Chondrocyte (in vitro differentiated cells): Measurements from ENCODE around the gene PRDM12. TPM values are rescaled to one million over a fixed set of nuclear protein-coding genes. Genes with fewer than 3 reads are reported as not detected.
A peak's percentile ranks its signal among the peaks of the same experiment; 100 is the strongest.

Experiments
- DNase-seq: peaks from one replicate; pipeline ENCODE4 v3.0.0; 2021; ENCODE audit warnings: mixed read lengths, low spot score
- H3K27ac Mint-ChIP-seq: one replicate; pipeline ENCODE4 v1.8.0; 2021; ENCODE audit warnings: mild to moderate bottlenecking, moderate library complexity, mixed read lengths; ENCODE audit not compliant: unreplicated experiment
- H3K27me3 Mint-ChIP-seq: 2 replicates; pipeline ENCODE4 v1.8.0; 2021; ENCODE audit warnings: low read depth, mixed read lengths
- H3K36me3 Mint-ChIP-seq: 2 replicates; pipeline ENCODE4 v1.8.0; 2021; ENCODE audit warnings: low read depth, mixed read lengths
- H3K4me1 Mint-ChIP-seq: 2 replicates; pipeline ENCODE4 v1.8.0; 2021; ENCODE audit warnings: low read depth, mild to moderate bottlenecking, mixed read lengths
- H3K4me3 Mint-ChIP-seq: one replicate; pipeline ENCODE4 v1.8.0; 2021; ENCODE audit warnings: mild to moderate bottlenecking, moderate library complexity, mixed read lengths; ENCODE audit not compliant: unreplicated experiment
- H3K9me3 Mint-ChIP-seq: 2 replicates; pipeline ENCODE4 v1.8.0; 2021; ENCODE audit warnings: low read depth, mixed read lengths
- CTCF ChIP-seq: fragments of 200-600 bp; sonication (generic); IDR thresholded peaks from 2 replicates; pipeline ENCODE4 v1.5.0; 2021; ENCODE audit warnings: antibody characterized with exemption, mild to moderate bottlenecking, moderate library complexity
- microRNA-seq: library from miRNA; unstranded; fragments of <30 nt; microRNA quantifications from one replicate; pipeline ENCODE4 v1.2.0, GENCODE V29; 2020; ENCODE audit warnings: borderline number of aligned reads
- total RNA-seq: library from RNA; stranded (reverse); gene quantifications from 3 replicates; pipeline ENCODE4 v1.2.1, GENCODE V29; 2021

The PRDM12 gene
- total RNA-seq, 1 donor from 2014 or later, result 0.10 TPM

- H3K27me3 Mint-ChIP-seq, result no peaks in the 10 kb centered on the region
- no peak overlapping the region for H3K4me3 Mint-ChIP-seq
- DNase-seq, result no peak
- H3K4me1 Mint-ChIP-seq, result peaks cover 23% of the 10 kb centered on the region
- no peaks in the 10 kb centered on the region for H3K36me3 Mint-ChIP-seq
- H3K27ac Mint-ChIP-seq, result peak overlapping the region; percentile 28
- peak; percentile 35 for TF ChIP-seq CTCF
- peaks cover 3% of the 10 kb centered on the region for H3K9me3 Mint-ChIP-seq
Observed at GRCh38 chr9:130732136-130732535, 67.7 kb downstream of the PRDM12 start.

Small RNAs within 50 kb of the gene (microRNA-seq; reads per million reads assigned to microRNA genes)
- not detected for gene MIR6856

Other genes with a start within 250 kb of the PRDM12 start
- 193 to 202 TPM (median 194 TPM) in 3 replicates for gene ASS1, start 219.6 kb upstream of the PRDM12 start, total RNA-seq
- gene FUBP3, start 85.0 kb upstream of the PRDM12 start, total RNA-seq, result 52.8 to 61.2 TPM (median 54.4 TPM) in 3 replicates
- 15.6 to 27.7 TPM (median 16.2 TPM) in 3 replicates for gene EXOSC2, start 29.2 kb downstream of the PRDM12 start, total RNA-seq
- 73.6 to 93.7 TPM (median 91.5 TPM) in 3 replicates for gene ABL1, start 170.7 kb downstream of the PRDM12 start, total RNA-seq
- not detected in 3 replicates for gene QRFP, start 232.2 kb downstream of the PRDM12 start, total RNA-seq